Measurements from ENCODE around the gene POLR1C. TPM values are rescaled to one million over a fixed set of nuclear protein-coding genes. Genes with fewer than 3 reads are reported as not detected.
"Not testable (repeated sequence)": the region's sequence is repeated elsewhere in the genome, so short reads cannot be mapped to it uniquely, and the experiment has no call there.

The POLR1C gene
- polyA plus RNA-seq, 3 donors, result 36.9 to 43.6 (median 40.6) TPM

DNA sequence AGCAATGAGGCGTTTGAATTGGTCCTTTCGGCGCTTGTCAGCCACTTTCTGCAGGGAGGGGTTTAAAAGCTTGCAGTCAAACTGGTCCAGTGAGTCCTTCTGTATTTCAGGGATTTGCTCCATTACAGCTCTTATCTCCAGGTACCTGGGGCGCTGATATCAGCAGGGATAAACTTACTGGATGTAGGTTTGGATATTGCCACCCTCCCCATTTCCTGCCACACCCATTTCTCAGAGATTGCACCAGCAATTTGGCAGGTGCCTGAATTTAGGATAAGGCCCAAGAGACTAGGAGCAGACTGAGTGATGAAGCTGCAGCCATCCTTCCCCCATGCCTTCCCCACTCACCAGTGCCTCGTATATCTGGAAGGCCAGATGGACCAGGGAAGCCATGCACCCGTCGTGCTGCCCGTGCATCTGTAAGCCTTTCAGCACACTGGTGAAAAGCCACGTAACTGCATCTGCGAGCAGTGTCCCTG lies 7.6 kb downstream of the POLR1C start:
- DNase-seq (ENCODE audit: extremely low read depth in 1 of 11, low read depth in 9 of 11, low spot score in 4 of 11), result no peak

DNA sequence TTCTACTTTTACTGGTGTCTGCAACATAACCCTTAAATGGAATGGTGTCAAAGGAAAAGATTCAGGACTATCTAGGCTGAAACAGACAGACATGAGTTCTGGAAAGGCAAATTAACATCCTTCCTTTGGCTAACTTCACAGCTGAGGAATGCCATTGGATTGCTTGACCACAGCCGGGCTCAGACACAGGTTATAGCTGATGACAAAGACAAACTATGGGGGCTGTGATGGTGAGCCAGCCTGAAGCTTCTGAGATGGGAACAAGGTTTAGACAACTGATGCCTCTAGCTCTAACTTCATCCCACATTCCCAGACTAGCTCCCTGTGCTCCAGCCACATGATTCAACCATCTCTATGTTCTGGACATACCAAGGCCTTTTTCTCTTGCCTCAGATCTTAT lies 15.3 kb downstream of the POLR1C start:
- DNase-seq (ENCODE audit: extremely low read depth in 1 of 11, low read depth in 9 of 11, low spot score in 4 of 11), result no peak

DNA sequence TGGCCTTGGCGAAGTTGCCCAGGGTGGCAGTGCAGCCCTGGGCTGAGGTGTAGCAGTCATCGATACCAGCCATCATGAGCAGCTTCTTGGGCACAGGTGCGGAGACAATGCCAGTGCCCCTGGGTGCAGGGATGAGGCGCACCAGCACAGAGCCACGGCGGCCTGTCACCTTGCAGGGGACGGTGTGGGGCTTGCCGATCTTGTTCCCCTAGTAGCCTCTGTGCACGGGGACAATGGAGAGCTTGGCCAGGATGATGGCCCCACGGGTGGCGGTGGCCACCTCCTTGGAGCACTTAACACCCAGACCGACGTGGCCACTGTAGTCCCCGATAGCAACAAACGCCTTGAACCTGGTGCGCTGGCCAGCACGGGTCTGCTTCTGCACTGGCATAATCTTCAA lies 22.1 kb downstream of the POLR1C start:
- DNase-seq (ENCODE audit: extremely low read depth in 1 of 11, low read depth in 9 of 11, low spot score in 4 of 11), result not testable (repeated sequence)

DNA sequence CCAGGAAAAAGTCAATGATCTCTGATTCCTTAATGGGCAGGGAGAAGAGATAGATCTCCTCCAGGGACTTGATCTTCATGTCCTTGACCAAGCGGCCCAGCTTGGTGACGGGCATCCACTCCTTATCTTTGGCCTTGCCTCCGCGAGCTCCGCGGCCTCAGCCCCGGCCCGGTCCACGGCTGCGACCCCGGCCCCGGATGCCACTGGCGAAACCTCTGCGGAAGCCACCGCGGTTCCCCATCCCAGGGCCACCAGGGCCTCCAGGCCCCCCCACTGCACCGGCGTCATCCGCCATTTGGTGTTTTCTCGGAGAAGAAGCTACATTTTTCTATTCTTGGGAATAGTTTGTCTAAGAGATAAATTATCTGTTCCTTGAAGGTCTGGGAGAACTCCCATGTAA lies 22.5 kb downstream of the POLR1C start:
- DNase-seq (ENCODE audit: extremely low read depth in 1 of 11, low read depth in 9 of 11, low spot score in 4 of 11), result not testable (repeated sequence)

DNA sequence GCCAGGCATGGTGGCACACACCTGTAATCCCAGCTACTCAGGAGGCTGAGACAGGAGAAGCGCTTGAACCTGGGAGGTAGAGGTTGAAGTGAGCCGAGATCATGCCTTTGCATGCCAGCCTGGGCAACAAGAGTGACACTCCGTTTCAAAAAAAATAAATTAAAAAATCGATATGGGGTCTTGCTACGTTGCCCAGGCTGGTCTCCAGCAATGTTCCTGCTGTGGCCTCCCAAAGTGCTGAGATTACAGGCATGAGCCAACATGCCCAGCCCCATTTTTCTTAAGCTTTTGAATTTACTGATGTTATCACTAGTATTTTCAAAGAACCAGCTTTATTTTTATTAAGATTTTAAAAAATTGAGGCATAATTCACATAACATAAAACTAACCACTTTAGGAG lies 23.6 kb downstream of the POLR1C start:
- no peak for DNase-seq (ENCODE audit: extremely low read depth in 1 of 11, low read depth in 9 of 11, low spot score in 4 of 11)

- DNase-seq (ENCODE audit: extremely low read depth in 1 of 11, low read depth in 9 of 11, low spot score in 4 of 11), result no peak
Observed at GRCh38 chr6:43541774-43542471, 25.0 kb downstream of the POLR1C start.

GRCh38 chr6:43544461-43544860 lies 27.6 kb downstream of the POLR1C start:
- no peak for DNase-seq (ENCODE audit: extremely low read depth in 1 of 11, low read depth in 9 of 11, low spot score in 4 of 11)

GRCh38 chr6:43547222-43547621 lies 30.3 kb downstream of the POLR1C start:
- DNase-seq (ENCODE audit: extremely low read depth in 1 of 11, low read depth in 9 of 11, low spot score in 4 of 11), result no peak

DNA sequence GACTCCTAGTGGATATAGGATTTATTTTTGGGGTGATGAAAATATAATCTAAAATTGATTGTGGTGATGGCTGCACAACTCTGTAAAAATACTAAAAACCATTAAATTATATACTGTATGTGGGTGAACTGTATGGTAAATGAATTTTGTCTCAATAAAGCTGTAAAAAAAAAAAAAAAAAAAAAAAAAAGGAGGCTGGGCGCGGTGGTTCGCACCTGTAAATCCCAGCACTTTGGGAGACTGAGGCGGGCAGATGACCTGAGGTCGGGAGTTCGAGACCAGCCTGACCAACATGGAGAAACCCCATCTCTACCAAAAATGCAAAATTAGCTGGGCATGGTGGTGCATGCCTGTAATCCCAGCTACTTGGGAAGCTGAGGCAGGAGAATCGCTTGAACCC lies 40.7 kb downstream of the POLR1C start:
- DNase-seq (ENCODE audit: extremely low read depth in 1 of 11, low read depth in 9 of 11, low spot score in 4 of 11), result not testable (repeated sequence)

- no peak for DNase-seq (ENCODE audit: extremely low read depth in 1 of 11, low read depth in 9 of 11, low spot score in 4 of 11)
Observed at GRCh38 chr6:43559328-43559727, 42.4 kb downstream of the POLR1C start.

DNA sequence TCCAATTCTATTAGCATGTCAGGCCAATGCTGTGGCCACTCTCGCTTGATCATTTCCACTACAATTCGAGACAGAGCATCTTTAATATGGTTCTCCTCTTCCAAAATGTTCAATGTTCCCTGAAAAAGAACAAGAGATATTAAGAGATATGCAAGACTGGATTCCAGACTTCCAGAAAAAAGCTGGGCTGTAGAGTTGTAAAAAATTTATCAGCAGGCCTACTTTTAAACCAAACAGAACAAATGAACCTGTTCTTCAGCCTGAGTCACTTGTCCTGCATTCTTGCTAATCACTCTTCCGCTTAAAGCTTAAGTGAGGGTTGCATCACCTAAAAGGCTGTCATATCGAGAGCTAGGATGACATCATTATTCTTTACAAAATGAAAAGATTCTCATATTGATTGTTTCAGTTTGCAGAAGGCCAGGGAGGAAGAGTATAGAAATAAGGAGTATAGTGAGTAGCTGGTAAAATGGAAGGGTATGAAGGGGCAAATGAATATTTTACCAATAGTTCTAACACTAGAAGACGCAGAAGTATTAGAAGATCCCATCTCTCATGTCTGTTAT lies 54.1 kb downstream of the POLR1C start:
- DNase-seq (ENCODE audit: extremely low read depth in 1 of 11, low read depth in 9 of 11, low spot score in 4 of 11), result no peak

Other genes starting within 250 kb of the POLR1C start
- 1 to 10 TPM in 1 of 3 donors, under 1 TPM in 2; 0.79 to 1.4 (median 0.81) TPM for gene SLC22A7, start 218.8 kb upstream of the POLR1C start, polyA plus RNA-seq (ENCODE audit: insufficient read length in 3 of 3)
- 1 to 10 TPM; 3.3 to 9.0 (median 3.7) TPM for gene CRIP3, start 208.3 kb upstream of the POLR1C start, polyA plus RNA-seq (ENCODE audit: insufficient read length in 3 of 3)
- gene ZNF318, start 147.4 kb upstream of the POLR1C start, polyA plus RNA-seq (ENCODE audit: insufficient read length in 3 of 3), result 10 to 100 TPM; 28.5 to 28.8 (median 28.5) TPM
- gene ABCC10, start 89.5 kb upstream of the POLR1C start, polyA plus RNA-seq (ENCODE audit: insufficient read length in 3 of 3), result 10 to 100 TPM; 16.9 to 27.6 (median 21.2) TPM
- gene DLK2, start 61.5 kb upstream of the POLR1C start, polyA plus RNA-seq (ENCODE audit: insufficient read length in 3 of 3), result 1 to 10 TPM in 2 of 3 donors, under 1 TPM in 1; 0.73 to 1.3 (median 1.0) TPM
- 10 to 100 TPM; 36.0 to 46.3 (median 39.8) TPM for gene TJAP1, start 39.5 kb upstream of the POLR1C start, polyA plus RNA-seq (ENCODE audit: insufficient read length in 3 of 3)
- 1 to 10 TPM in 2 of 3 donors, under 1 TPM in 1; 0.82 to 1.6 (median 1.2) TPM for gene LRRC73, start 6.7 kb upstream of the POLR1C start, polyA plus RNA-seq (ENCODE audit: insufficient read length in 3 of 3)
- 100 to 1,000 TPM; 136 to 163 (median 146) TPM for gene YIPF3, start 163 bp upstream of the POLR1C start, polyA plus RNA-seq (ENCODE audit: insufficient read length in 3 of 3)
- 10 to 100 TPM; 47.9 to 55.7 (median 50.7) TPM for gene XPO5, start 58.9 kb downstream of the POLR1C start, polyA plus RNA-seq (ENCODE audit: insufficient read length in 3 of 3)
- gene POLH, start 59.1 kb downstream of the POLR1C start, polyA plus RNA-seq (ENCODE audit: insufficient read length in 3 of 3), result 10 to 100 TPM; 20.8 to 25.5 (median 25.3) TPM
- gene GTPBP2, start 112.2 kb downstream of the POLR1C start, polyA plus RNA-seq (ENCODE audit: insufficient read length in 3 of 3), result 10 to 100 TPM; 50.0 to 62.0 (median 51.9) TPM
- gene MAD2L1BP, start 118.8 kb downstream of the POLR1C start, polyA plus RNA-seq (ENCODE audit: insufficient read length in 3 of 3), result 10 to 100 TPM; 25.4 to 27.9 (median 25.5) TPM
- gene RSPH9, start 127.9 kb downstream of the POLR1C start, polyA plus RNA-seq (ENCODE audit: insufficient read length in 3 of 3), result 1 to 10 TPM; 1.1 to 1.7 (median 1.7) TPM
- gene MRPS18A, start 170.7 kb downstream of the POLR1C start, polyA plus RNA-seq (ENCODE audit: insufficient read length in 3 of 3), result 10 to 100 TPM; 43.4 to 49.2 (median 48.0) TPM